Suprapubic skin (tissue), 3 donors: ENCODE measurements around the gene CELF5.

Source experiments
- CTCF ChIP-seq, 2 donors: fragments of 200-600 bp in 1 of 2; fragments of 450-650 bp in 1 of 2; sonication (generic) in 1 of 2; IDR thresholded peaks; one replicate each; pipeline ENCODE4 v1.5.1; 2016 to 2019; ENCODE audit warnings: antibody characterized with exemption in 2 of 2, mild to moderate bottlenecking in 1 of 2, moderate library complexity in 1 of 2
- POLR2AphosphoS5 ChIP-seq, 3 donors: sonication (generic); formaldehyde crosslinking; IDR thresholded peaks; one replicate each; pipeline ENCODE4 v1.6.1; 2017; ENCODE audit warnings: antibody characterized with exemption in 3 of 3

GRCh38 chr19:3206216-3206953 lies 18.1 kb upstream of the CELF5 start:
- TF ChIP-seq CTCF (IDR thresholded peaks at IDR 0.05): no peak
- TF ChIP-seq POLR2AphosphoS5 (IDR thresholded peaks at IDR 0.05): no peak
